ENCODE data around the gene DENND1B. TPM values are rescaled to one million over a fixed set of nuclear protein-coding genes. Genes with fewer than 3 reads are reported as not detected.

Gene DENND1B
- total and polyA plus RNA-seq, 3 donors from 2014 or later: 7.2 to 11.6 (median 11.6) TPM

DNA sequence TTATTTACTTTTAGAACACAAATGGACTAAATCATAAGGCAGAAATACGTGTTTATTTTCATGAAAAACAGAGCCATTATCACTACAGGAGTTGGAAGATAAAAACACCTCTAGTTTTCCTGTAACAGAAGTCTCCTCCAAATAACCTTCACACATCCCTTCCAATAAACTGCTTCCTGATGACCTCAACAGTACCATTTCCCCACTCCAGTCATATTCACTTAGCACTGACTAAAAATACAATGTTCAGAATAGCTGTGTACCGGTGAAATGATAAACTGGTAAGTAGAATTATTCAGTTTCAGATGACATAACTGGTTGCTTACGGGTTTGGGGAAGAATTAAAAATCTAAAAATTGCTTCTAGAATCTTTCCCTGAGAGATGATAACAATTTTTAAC is 137.9 kb downstream of the DENND1B start:
- Histone ChIP-seq H3K27ac (no peak overlapping the region), H3K36me3 (ENCODE audit: low read depth, missing control alignments) (no peaks in the 10 kb centered on the region), H3K9me3 (no peaks in the 10 kb centered on the region), H3K4me3 (no peak overlapping the region), H3K27me3 (no peaks in the 10 kb centered on the region), H3K4me1 (no peaks in the 10 kb centered on the region)
- no peak for DNase-seq
- WGBS, 2 donors: 56 to 68% methylated on average over 3 of the region's 3 CpGs
- TF ChIP-seq POLR2A (IDR thresholded peaks at IDR 0.05): no peak
- TF ChIP-seq, protein P1, sequence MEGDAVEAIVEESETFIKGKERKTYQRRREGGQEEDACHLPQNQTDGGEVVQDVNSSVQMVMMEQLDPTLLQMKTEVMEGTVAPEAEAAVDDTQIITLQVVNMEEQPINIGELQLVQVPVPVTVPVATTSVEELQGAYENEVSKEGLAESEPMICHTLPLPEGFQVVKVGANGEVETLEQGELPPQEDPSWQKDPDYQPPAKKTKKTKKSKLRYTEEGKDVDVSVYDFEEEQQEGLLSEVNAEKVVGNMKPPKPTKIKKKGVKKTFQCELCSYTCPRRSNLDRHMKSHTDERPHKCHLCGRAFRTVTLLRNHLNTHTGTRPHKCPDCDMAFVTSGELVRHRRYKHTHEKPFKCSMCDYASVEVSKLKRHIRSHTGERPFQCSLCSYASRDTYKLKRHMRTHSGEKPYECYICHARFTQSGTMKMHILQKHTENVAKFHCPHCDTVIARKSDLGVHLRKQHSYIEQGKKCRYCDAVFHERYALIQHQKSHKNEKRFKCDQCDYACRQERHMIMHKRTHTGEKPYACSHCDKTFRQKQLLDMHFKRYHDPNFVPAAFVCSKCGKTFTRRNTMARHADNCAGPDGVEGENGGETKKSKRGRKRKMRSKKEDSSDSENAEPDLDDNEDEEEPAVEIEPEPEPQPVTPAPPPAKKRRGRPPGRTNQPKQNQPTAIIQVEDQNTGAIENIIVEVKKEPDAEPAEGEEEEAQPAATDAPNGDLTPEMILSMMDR (IDR thresholded peaks at IDR 0.05): no peak
- intact Hi-C loops (cut with DNase I; ENCODE audit: low total_unique reads): no loop called here

DNA sequence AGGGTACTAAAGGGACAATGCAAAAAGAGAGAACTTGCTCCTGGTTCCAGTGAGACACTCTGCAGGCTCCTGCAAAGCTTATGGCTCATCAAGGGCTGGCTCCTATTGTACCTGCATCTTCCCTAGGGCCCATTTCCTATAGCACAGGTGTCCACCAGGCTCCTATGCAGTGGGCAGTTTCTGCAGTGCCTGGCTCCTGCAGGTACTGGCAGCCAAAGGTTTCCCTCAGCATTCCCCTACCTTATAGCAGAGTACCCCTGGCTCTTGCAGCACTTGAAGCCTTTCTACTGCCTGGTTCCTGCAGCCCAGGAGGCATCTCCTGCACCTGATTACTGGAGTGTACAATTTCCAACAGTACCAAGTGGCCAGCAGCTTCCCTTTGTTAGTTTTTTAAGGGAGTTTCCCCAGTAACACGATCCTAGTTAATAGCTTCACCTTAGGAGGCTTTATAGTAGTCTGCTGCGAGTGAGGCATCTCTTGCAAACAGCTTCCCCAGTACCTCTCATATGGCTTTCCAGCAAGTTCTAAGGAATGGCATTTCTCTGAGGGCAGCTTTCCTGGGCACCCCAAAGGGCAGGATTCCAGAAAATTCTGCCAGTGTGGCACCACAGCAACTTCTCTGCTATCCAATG is 141.7 kb downstream of the DENND1B start:
- TF ChIP-seq, protein P1 (IDR thresholded peaks at IDR 0.05): no peak
- no peak for TF ChIP-seq POLR2A (IDR thresholded peaks at IDR 0.05)
- Histone ChIP-seq H3K27ac (no peak overlapping the region), H3K27me3 (no peaks in the 10 kb centered on the region), H3K36me3 (ENCODE audit: low read depth, missing control alignments) (no peaks in the 10 kb centered on the region), H3K4me3 (no peak overlapping the region), H3K4me1 (no peaks in the 10 kb centered on the region), H3K9me3 (no peaks in the 10 kb centered on the region)
- intact Hi-C loops (cut with DNase I; ENCODE audit: low total_unique reads): no loop called here
- DNase-seq: no peak
- WGBS, 2 donors: 71 to 87% methylated on average over 2 of the region's 2 CpGs

DNA sequence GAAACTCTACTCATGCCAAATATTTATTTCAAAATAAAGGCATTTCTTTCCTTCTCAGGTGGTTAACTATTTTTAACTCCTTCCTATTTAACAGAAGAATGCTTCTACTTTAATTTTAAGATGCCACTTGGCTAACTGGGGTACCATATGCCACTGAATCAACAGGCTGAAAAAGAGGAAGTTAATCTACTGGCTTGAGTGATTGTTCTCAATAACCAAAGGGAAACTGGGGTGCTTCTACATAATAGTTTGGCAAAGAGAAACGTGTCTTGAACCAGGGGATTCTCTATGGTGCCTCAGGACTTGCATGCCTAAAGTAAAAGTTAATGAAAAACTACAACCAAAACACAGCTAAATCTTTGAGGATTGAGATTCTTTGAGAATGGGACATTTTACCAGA is 142.6 kb downstream of the DENND1B start:
- TF ChIP-seq, protein P1 (IDR thresholded peaks at IDR 0.05): no peak
- no peak for TF ChIP-seq POLR2A (IDR thresholded peaks at IDR 0.05)
- WGBS, 2 donors: 75 to 91% methylated on average over 1 of the region's 1 CpG
- DNase-seq: no peak
- Histone ChIP-seq H3K36me3 (ENCODE audit: low read depth, missing control alignments) (no peaks in the 10 kb centered on the region), H3K27ac (no peak overlapping the region), H3K9me3 (no peaks in the 10 kb centered on the region), H3K4me1 (no peaks in the 10 kb centered on the region), H3K4me3 (no peak overlapping the region), H3K27me3 (no peaks in the 10 kb centered on the region)
- intact Hi-C loops (cut with DNase I; ENCODE audit: low total_unique reads): no loop called here

DNA sequence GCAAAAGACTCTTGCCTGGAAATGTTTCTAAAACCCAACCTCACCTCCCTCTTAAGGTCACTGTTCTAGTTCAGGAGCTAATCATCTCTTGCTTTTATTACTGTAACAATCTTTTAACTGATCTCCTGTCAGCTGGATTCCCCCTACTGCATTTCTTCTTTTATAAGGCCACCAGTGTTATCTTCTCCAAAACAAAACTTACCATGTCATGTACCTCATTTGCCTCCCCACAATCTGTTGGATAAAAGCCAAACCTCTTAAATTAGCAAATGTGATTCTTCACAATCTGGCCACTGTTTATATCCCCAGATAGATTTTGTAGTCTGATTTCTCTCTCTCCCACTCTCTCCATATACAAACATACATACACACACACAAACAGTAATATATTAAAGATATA is 143.3 kb downstream of the DENND1B start:
- no peak for DNase-seq
- TF ChIP-seq, protein P1 (IDR thresholded peaks at IDR 0.05): no peak
- Histone ChIP-seq H3K36me3 (ENCODE audit: low read depth, missing control alignments) (no peaks in the 10 kb centered on the region), H3K27me3 (no peaks in the 10 kb centered on the region), H3K4me3 (no peak overlapping the region), H3K27ac (no peak overlapping the region), H3K9me3 (no peaks in the 10 kb centered on the region), H3K4me1 (no peaks in the 10 kb centered on the region)
- intact Hi-C loops (cut with DNase I; ENCODE audit: low total_unique reads): no loop called here

DNA sequence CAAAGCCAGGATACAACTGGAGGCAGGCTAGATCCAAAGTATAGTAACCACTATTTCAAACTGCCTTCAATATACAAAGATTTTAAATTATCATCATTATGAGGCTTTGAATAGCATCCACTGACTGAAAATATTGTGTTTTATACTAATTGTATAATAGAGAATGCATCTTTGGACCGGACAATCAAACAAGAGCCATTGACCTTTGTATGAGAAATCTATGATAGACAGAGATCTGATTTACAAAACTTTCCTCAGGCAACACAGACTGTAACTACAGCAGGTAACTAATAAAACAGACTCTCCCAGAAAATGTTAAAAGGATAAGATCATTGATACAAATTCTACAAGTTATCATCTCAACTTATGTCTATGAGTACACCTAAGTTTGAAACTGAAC is 152.9 kb downstream of the DENND1B start:
- H3K36me3 ChIP-seq (ENCODE audit: low read depth, missing control alignments): no peaks in the 10 kb centered on the region
- TF ChIP-seq POLR2A (IDR thresholded peaks at IDR 0.05): no peak
- TF ChIP-seq, protein P1 (IDR thresholded peaks at IDR 0.05): no peak
- H3K27ac ChIP-seq: no peak overlapping the region
- H3K4me3 ChIP-seq: no peak overlapping the region
- intact Hi-C loops (cut with DNase I; ENCODE audit: low total_unique reads): no loop called here
- DNase-seq: no peak
- WGBS, 2 donors: 93 to 100% methylated on average over 1 of the region's 1 CpG
- H3K4me1 ChIP-seq: no peaks in the 10 kb centered on the region
- H3K27me3 ChIP-seq: no peaks in the 10 kb centered on the region
- no peaks in the 10 kb centered on the region for H3K9me3 ChIP-seq

Data from testis (tissue), 3 donors.